Activated naive CD8-positive, alpha-beta T cell treated with anti-CD3 and anti-CD28 coated beads, Interleukin-2, amount 50 U/mL, for 24 hours (primary cell): ENCODE results near the gene UPK3BL1.
"Not testable (repeated sequence)": the region's sequence is repeated elsewhere in the genome, so short reads cannot be mapped to it uniquely, and the experiment has no call there.

Experiments used
- ATAC-seq: fragments of 150-1000 bp; cut with Tn5 transposase; one replicate; pipeline ENCODE4 v1.10.0; 2021
- DNase-seq: peaks from one replicate; pipeline ENCODE4 v3.0.0; 2021
- H3K27ac Mint-ChIP-seq: one replicate; pipeline ENCODE4 v1.8.0; 2021; ENCODE audit warnings: mild to moderate bottlenecking, mixed read lengths
- H3K27me3 Mint-ChIP-seq: one replicate; pipeline ENCODE4 v1.8.0; 2021; ENCODE audit warnings: mixed read lengths
- H3K36me3 Mint-ChIP-seq: one replicate; pipeline ENCODE4 v1.8.0; 2021; ENCODE audit warnings: low read depth, mixed read lengths
- H3K4me1 Mint-ChIP-seq: one replicate; pipeline ENCODE4 v1.8.0; 2021; ENCODE audit warnings: mixed read lengths
- H3K4me3 Mint-ChIP-seq: one replicate; pipeline ENCODE4 v1.8.0; 2021; ENCODE audit warnings: mild to moderate bottlenecking, moderate library complexity, mixed read lengths
- H3K9me3 Mint-ChIP-seq: one replicate; pipeline ENCODE4 v1.8.0; 2021; ENCODE audit warnings: mixed read lengths

Gene UPK3BL1

GRCh38 chr7:102611013-102611674 is 31.4 kb downstream of the UPK3BL1 start:
- not testable (repeated sequence) for H3K9me3 Mint-ChIP-seq, H3K4me1 Mint-ChIP-seq, DNase-seq, H3K27ac Mint-ChIP-seq, H3K4me3 Mint-ChIP-seq, H3K36me3 Mint-ChIP-seq, H3K27me3 Mint-ChIP-seq
- peak; percentile 50 for ATAC-seq

- H3K9me3 Mint-ChIP-seq, ATAC-seq, H3K4me3 Mint-ChIP-seq, H3K4me1 Mint-ChIP-seq, H3K27me3 Mint-ChIP-seq, DNase-seq, H3K36me3 Mint-ChIP-seq, H3K27ac Mint-ChIP-seq: not testable (repeated sequence)
These were observed 32.1 kb downstream of the UPK3BL1 start for GRCh38 chr7:102610441-102610840.

GRCh38 chr7:102609734-102610133 is 32.9 kb downstream of the UPK3BL1 start:
- DNase-seq, H3K4me3 Mint-ChIP-seq, H3K4me1 Mint-ChIP-seq, ATAC-seq, H3K9me3 Mint-ChIP-seq, H3K27me3 Mint-ChIP-seq, H3K36me3 Mint-ChIP-seq, H3K27ac Mint-ChIP-seq: not testable (repeated sequence)

- not testable (repeated sequence) for H3K4me3 Mint-ChIP-seq, H3K27ac Mint-ChIP-seq, H3K9me3 Mint-ChIP-seq, H3K4me1 Mint-ChIP-seq, H3K36me3 Mint-ChIP-seq, DNase-seq, ATAC-seq, H3K27me3 Mint-ChIP-seq
These were observed 35.7 kb downstream of the UPK3BL1 start for GRCh38 chr7:102606848-102607247.

GRCh38 chr7:102604431-102605145 is 38.0 kb downstream of the UPK3BL1 start:
- H3K27ac Mint-ChIP-seq, ATAC-seq, H3K36me3 Mint-ChIP-seq, H3K4me1 Mint-ChIP-seq, H3K27me3 Mint-ChIP-seq, DNase-seq, H3K4me3 Mint-ChIP-seq, H3K9me3 Mint-ChIP-seq: not testable (repeated sequence)

GRCh38 chr7:102602317-102602716 is 40.3 kb downstream of the UPK3BL1 start:
- not testable (repeated sequence) for H3K4me3 Mint-ChIP-seq, H3K27me3 Mint-ChIP-seq, DNase-seq, H3K9me3 Mint-ChIP-seq, H3K27ac Mint-ChIP-seq, H3K36me3 Mint-ChIP-seq, H3K4me1 Mint-ChIP-seq, ATAC-seq

- not testable (repeated sequence) for H3K4me3 Mint-ChIP-seq, H3K27me3 Mint-ChIP-seq, H3K4me1 Mint-ChIP-seq, H3K9me3 Mint-ChIP-seq, H3K36me3 Mint-ChIP-seq, ATAC-seq, DNase-seq, H3K27ac Mint-ChIP-seq
These were observed 42.9 kb downstream of the UPK3BL1 start for GRCh38 chr7:102599699-102600098.

GRCh38 chr7:102596036-102596435 is 46.6 kb downstream of the UPK3BL1 start:
- not testable (repeated sequence) for H3K36me3 Mint-ChIP-seq, H3K27ac Mint-ChIP-seq, DNase-seq, ATAC-seq, H3K9me3 Mint-ChIP-seq, H3K4me3 Mint-ChIP-seq, H3K27me3 Mint-ChIP-seq, H3K4me1 Mint-ChIP-seq

GRCh38 chr7:102593637-102594334 is 48.8 kb downstream of the UPK3BL1 start:
- H3K4me1 Mint-ChIP-seq, H3K36me3 Mint-ChIP-seq, H3K27me3 Mint-ChIP-seq, DNase-seq, H3K27ac Mint-ChIP-seq, H3K4me3 Mint-ChIP-seq, H3K9me3 Mint-ChIP-seq: not testable (repeated sequence)
- peak; percentile 59 for ATAC-seq

GRCh38 chr7:102592477-102593019 is 50.0 kb downstream of the UPK3BL1 start:
- not testable (repeated sequence) for H3K27ac Mint-ChIP-seq, H3K4me1 Mint-ChIP-seq, H3K4me3 Mint-ChIP-seq, H3K9me3 Mint-ChIP-seq, H3K27me3 Mint-ChIP-seq, H3K36me3 Mint-ChIP-seq
- ATAC-seq = peak; percentile 70
- DNase-seq = peak; percentile 29

GRCh38 chr7:102589857-102590256 is 52.7 kb downstream of the UPK3BL1 start:
- ATAC-seq = peak; percentile 56
- not testable (repeated sequence) for H3K4me3 Mint-ChIP-seq, H3K36me3 Mint-ChIP-seq, DNase-seq, H3K27ac Mint-ChIP-seq, H3K4me1 Mint-ChIP-seq, H3K9me3 Mint-ChIP-seq, H3K27me3 Mint-ChIP-seq
